ENCODE measurements around the gene ZBTB38. TPM values are rescaled to one million over a fixed set of nuclear protein-coding genes. Genes with fewer than 3 reads are reported as not detected.

The ZBTB38 gene, protein sequence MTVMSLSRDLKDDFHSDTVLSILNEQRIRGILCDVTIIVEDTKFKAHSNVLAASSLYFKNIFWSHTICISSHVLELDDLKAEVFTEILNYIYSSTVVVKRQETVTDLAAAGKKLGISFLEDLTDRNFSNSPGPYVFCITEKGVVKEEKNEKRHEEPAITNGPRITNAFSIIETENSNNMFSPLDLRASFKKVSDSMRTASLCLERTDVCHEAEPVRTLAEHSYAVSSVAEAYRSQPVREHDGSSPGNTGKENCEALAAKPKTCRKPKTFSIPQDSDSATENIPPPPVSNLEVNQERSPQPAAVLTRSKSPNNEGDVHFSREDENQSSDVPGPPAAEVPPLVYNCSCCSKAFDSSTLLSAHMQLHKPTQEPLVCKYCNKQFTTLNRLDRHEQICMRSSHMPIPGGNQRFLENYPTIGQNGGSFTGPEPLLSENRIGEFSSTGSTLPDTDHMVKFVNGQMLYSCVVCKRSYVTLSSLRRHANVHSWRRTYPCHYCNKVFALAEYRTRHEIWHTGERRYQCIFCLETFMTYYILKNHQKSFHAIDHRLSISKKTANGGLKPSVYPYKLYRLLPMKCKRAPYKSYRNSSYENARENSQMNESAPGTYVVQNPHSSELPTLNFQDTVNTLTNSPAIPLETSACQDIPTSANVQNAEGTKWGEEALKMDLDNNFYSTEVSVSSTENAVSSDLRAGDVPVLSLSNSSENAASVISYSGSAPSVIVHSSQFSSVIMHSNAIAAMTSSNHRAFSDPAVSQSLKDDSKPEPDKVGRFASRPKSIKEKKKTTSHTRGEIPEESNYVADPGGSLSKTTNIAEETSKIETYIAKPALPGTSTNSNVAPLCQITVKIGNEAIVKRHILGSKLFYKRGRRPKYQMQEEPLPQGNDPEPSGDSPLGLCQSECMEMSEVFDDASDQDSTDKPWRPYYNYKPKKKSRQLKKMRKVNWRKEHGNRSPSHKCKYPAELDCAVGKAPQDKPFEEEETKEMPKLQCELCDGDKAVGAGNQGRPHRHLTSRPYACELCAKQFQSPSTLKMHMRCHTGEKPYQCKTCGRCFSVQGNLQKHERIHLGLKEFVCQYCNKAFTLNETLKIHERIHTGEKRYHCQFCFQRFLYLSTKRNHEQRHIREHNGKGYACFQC (N-terminal part only)
- 100 to 1,000 TPM in 1 of 4 donors, 10 to 100 TPM in 3; 65.8 to 101 (median 85.9) TPM for total RNA-seq

- Histone ChIP-seq H3K9me3 (no peaks in the 10 kb centered on the region), H3K27me3 (no peaks in the 10 kb centered on the region), H3K4me3 (peak within 1 kb of the TSS; percentile 30), H3K36me3 (no peaks in the 10 kb centered on the region), H3K27ac (peak within 1 kb of the TSS; percentile 90), H3K4me1 (peaks cover 38% of the 10 kb centered on the region)
- TF ChIP-seq POLR2AphosphoS5 (IDR thresholded peaks at IDR 0.05): peak in 2 of 3 donors; percentile 34 to 72
- TF ChIP-seq EP300 (IDR thresholded peaks at IDR 0.05): no peak
- WGBS: 46% methylated on average over 26 of the region's 26 CpGs
- peak; percentile 94 to 95 for DNase-seq (ENCODE audit: low spot score in 2 of 2)
These were observed at the start of gene ZBTB38 for GRCh38 chr3:141368062-141368924. ZBTB38 (plus strand) TSS chr3:141368504; CDS start chr3:141442389, 73,885 bp downstream.

GRCh38 chr3:141320399-141321108 lies 47.8 kb upstream of the ZBTB38 start:
- Histone ChIP-seq H3K9me3 (no peaks in the 10 kb centered on the region), H3K27ac (no peak overlapping the region), H3K27me3 (no peaks in the 10 kb centered on the region), H3K36me3 (no peaks in the 10 kb centered on the region), H3K4me1 (no peaks in the 10 kb centered on the region), H3K4me3 (no peak overlapping the region)
- no peak for TF ChIP-seq POLR2A (IDR thresholded peaks at IDR 0.05)
- no peak for TF ChIP-seq CTCF (IDR thresholded peaks at IDR 0.05)
- no peak for TF ChIP-seq POLR2AphosphoS5 (IDR thresholded peaks at IDR 0.05)
- TF ChIP-seq EP300 (IDR thresholded peaks at IDR 0.05): no peak
- DNase-seq (ENCODE audit: low spot score in 2 of 2): no peak

DNA sequence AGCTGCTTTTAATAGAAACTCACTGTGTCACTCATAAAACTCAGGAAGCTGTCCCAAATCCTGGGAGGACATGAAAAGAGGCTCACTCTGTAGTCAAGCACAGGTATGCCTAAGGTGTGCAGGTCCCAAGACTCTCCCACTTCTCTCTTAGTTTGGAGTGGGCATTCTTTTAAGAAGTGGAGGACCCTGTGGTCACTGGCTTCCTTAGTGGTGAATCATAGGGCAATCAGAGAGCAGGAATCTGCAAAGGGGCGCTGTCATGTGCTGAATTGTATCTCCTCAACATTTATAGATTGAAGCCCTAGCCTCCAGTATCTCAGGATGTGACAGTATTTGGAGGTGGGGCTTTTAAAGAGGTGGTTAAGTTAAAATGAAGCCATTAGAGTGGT lies 47.2 kb upstream of the ZBTB38 start:
- H3K27ac ChIP-seq: no peak overlapping the region
- H3K27me3 ChIP-seq: no peaks in the 10 kb centered on the region
- no peak for DNase-seq (ENCODE audit: low spot score in 2 of 2)
- TF ChIP-seq POLR2A (IDR thresholded peaks at IDR 0.05) (no peak), CTCF (IDR thresholded peaks at IDR 0.05) (no peak), EP300 (IDR thresholded peaks at IDR 0.05) (no peak)
- WGBS: 100% methylated on average over 1 of the region's 1 CpG
- no peaks in the 10 kb centered on the region for H3K9me3 ChIP-seq
- H3K4me3 ChIP-seq: no peak overlapping the region
- H3K36me3 ChIP-seq: no peaks in the 10 kb centered on the region
- H3K4me1 ChIP-seq: no peaks in the 10 kb centered on the region

DNA sequence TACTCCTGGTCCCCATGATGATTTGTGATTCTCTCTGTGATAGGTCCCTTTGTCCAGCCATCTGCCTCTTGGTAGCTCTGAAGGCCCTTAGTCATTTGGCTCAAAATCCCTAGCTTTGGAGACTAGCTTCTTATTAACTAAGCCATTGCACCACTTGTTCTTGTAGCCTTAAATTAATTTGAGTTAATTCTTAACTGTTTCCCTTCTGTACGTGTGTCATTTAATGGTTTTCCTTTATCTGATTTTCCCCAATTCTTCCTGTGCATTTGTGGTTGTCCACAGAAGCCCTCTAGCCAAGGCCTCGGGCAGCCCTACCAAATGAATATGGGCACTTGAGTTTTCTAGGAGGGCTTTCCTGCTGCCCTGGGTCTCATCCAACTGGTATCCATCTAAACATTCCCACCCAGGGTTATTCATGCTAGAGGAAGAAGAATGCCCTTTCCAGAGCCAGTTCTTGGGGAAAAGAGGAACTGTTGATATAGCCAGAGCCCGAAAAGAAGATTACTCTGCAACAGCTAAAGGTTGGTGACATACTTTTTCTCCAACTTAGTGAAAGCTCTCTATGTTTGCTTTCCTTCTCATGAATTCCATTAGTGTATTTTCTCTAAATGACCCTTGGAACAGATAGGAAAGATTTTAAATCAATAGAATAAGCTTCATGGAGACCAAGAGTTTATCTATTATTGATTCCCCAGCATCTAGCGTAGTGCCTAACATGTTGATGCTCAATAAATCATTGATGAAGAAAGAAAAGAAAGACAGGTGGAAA lies 44.2 kb upstream of the ZBTB38 start:
- no peaks in the 10 kb centered on the region for H3K9me3 ChIP-seq
- 87% methylated on average over 4 of the region's 4 CpGs for WGBS
- H3K4me3 ChIP-seq: no peak overlapping the region
- TF ChIP-seq EP300 (IDR thresholded peaks at IDR 0.05): no peak
- no peak for TF ChIP-seq CTCF (IDR thresholded peaks at IDR 0.05)
- TF ChIP-seq POLR2A (IDR thresholded peaks at IDR 0.05): no peak
- TF ChIP-seq POLR2AphosphoS5 (IDR thresholded peaks at IDR 0.05): no peak
- H3K27ac ChIP-seq: no peak overlapping the region
- no peaks in the 10 kb centered on the region for H3K36me3 ChIP-seq
- H3K4me1 ChIP-seq: no peaks in the 10 kb centered on the region
- DNase-seq (ENCODE audit: low spot score in 2 of 2): no peak
- no peaks in the 10 kb centered on the region for H3K27me3 ChIP-seq

Data from suprapubic skin (tissue), 4 donors.